Eye (tissue), 1 donor: ENCODE measurements around the gene IL6ST.
A peak's percentile ranks its signal among the peaks of the same experiment; 100 is the strongest.

ENCODE experiments used
- DNase-seq: peaks from one replicate; pipeline ENCODE4 v3.0.0-alpha.2; 2015

The IL6ST gene

GRCh38 chr5:55918087-55919035 is 76.4 kb downstream of the IL6ST start:
- DNase-seq: no peak

- no peak for DNase-seq
Observed at GRCh38 chr5:55917402-55918086, 77.2 kb downstream of the IL6ST start.

GRCh38 chr5:55916986-55917385 is 77.8 kb downstream of the IL6ST start:
- DNase-seq: no peak

GRCh38 chr5:55915783-55916182 is 79.0 kb downstream of the IL6ST start:
- no peak for DNase-seq

- no peak for DNase-seq
Observed at GRCh38 chr5:55914971-55915370, 79.8 kb downstream of the IL6ST start.

GRCh38 chr5:55913466-55914413 is 81.0 kb downstream of the IL6ST start:
- no peak for DNase-seq

- DNase-seq: no peak
Observed at GRCh38 chr5:55911784-55912653, 82.7 kb downstream of the IL6ST start.

GRCh38 chr5:55908804-55909203 is 86.0 kb downstream of the IL6ST start:
- DNase-seq: no peak

- no peak for DNase-seq
Observed at GRCh38 chr5:55907927-55908326, 86.8 kb downstream of the IL6ST start.

- DNase-seq: no peak
Observed at GRCh38 chr5:55905251-55905650, 89.5 kb downstream of the IL6ST start.

GRCh38 chr5:55904152-55904551 is 90.6 kb downstream of the IL6ST start:
- no peak for DNase-seq

GRCh38 chr5:55903121-55903701 is 91.6 kb downstream of the IL6ST start:
- no peak for DNase-seq

GRCh38 chr5:55902696-55903095 is 92.1 kb downstream of the IL6ST start:
- DNase-seq: no peak

- DNase-seq: no peak
Observed at GRCh38 chr5:55900776-55901175, 94.0 kb downstream of the IL6ST start.

GRCh38 chr5:55900068-55900467 is 94.7 kb downstream of the IL6ST start:
- DNase-seq: no peak

GRCh38 chr5:55899344-55899743 is 95.4 kb downstream of the IL6ST start:
- DNase-seq: no peak

- peak; percentile 81 for DNase-seq
Observed at GRCh38 chr5:55897905-55898304, 96.9 kb downstream of the IL6ST start.

GRCh38 chr5:55897206-55897894 is 97.4 kb downstream of the IL6ST start:
- DNase-seq: no peak

- no peak for DNase-seq
Observed at GRCh38 chr5:55896663-55897062, 98.1 kb downstream of the IL6ST start.

- no peak for DNase-seq
Observed at GRCh38 chr5:55896238-55896637, 98.5 kb downstream of the IL6ST start.

GRCh38 chr5:55895346-55895745 is 99.4 kb downstream of the IL6ST start:
- DNase-seq: no peak
